HEK293T (cell line): ENCODE data around the gene DNASE2B.

Experiments used
- ARNT ChIP-seq: fragments of 450-650 bp; IDR thresholded peaks from 2 replicates; pipeline ENCODE4 v1.6.1; 2017; ENCODE audit warnings: mild to moderate bottlenecking
- BHLHE40 ChIP-seq: fragments of 450-650 bp; IDR thresholded peaks from 2 replicates; pipeline ENCODE4 v1.6.1; 2016; ENCODE audit warnings: mild to moderate bottlenecking, moderate library complexity, borderline replicate concordance
- ELF4 ChIP-seq: fragments of 450-650 bp; IDR thresholded peaks from 2 replicates; pipeline ENCODE4 v1.6.1; 2017; ENCODE audit warnings: antibody characterized with exemption
- FOXK2 ChIP-seq: fragments of 450-650 bp; IDR thresholded peaks from 2 replicates; pipeline ENCODE4 v1.6.1; 2016; ENCODE audit warnings: mild to moderate bottlenecking
- FOXM1 ChIP-seq: fragments of 450-650 bp; IDR thresholded peaks from 2 replicates; pipeline ENCODE4 v1.6.1; 2017; ENCODE audit warnings: mild to moderate bottlenecking, borderline replicate concordance
- HDGF ChIP-seq: fragments of 450-650 bp; IDR thresholded peaks from 2 replicates; pipeline ENCODE4 v1.6.1; 2017; ENCODE audit warnings: antibody characterized with exemption, borderline replicate concordance
- L3MBTL2 ChIP-seq: fragments of 450-650 bp; conservative IDR thresholded peaks from 2 replicates; pipeline ENCODE4 v1.6.1; 2016; ENCODE audit warnings: mild to moderate bottlenecking
- LEF1 ChIP-seq: fragments of 450-650 bp; IDR thresholded peaks from 2 replicates; pipeline ENCODE4 v1.6.1; 2017; ENCODE audit warnings: mild to moderate bottlenecking, borderline replicate concordance
- NFRKB ChIP-seq: fragments of 450-650 bp; IDR thresholded peaks from 2 replicates; pipeline ENCODE4 v1.6.1; 2016; ENCODE audit warnings: mild to moderate bottlenecking, moderate library complexity
- SUZ12 ChIP-seq: fragments of 450-650 bp; IDR thresholded peaks from 2 replicates; pipeline ENCODE4 v1.6.1; 2016; ENCODE audit warnings: mild to moderate bottlenecking
- ZNF384 ChIP-seq: fragments of 450-650 bp; IDR thresholded peaks from 2 replicates; pipeline ENCODE4 v1.6.1; 2016
- TF ChIP-seq, protein P1 (sequence below): fragments of 450-650 bp; IDR thresholded peaks from 2 replicates; pipeline ENCODE4 v1.6.1; 2016

DNA sequence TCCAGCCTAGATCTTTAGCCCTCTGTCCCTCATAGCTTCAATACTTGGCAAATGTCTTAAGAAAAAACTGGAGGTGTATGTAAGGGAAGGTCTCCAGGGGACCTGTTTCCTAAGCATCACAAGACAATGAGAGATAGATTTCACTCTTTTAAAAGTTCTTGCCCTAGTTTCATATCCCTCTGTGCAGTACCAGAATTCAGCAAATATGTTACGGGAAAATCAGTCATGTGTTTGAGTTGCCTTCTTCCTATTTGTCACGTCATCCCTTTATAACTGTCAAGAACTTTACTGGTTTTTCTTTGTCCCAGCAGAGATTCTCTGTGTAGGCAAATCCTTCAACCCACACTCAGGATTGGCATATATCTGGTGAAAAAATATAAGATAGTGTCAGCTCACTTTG lies 32.3 kb downstream of the DNASE2B start:
- TF ChIP-seq BHLHE40 (no peak), FOXM1 (no peak), LEF1 (no peak), L3MBTL2 (no peak), SUZ12 (no peak), NFRKB (no peak), ARNT (no peak), FOXK2 (no peak), ZNF384 (no peak), ELF4 (no peak), HDGF (no peak)
- TF ChIP-seq, protein P1, sequence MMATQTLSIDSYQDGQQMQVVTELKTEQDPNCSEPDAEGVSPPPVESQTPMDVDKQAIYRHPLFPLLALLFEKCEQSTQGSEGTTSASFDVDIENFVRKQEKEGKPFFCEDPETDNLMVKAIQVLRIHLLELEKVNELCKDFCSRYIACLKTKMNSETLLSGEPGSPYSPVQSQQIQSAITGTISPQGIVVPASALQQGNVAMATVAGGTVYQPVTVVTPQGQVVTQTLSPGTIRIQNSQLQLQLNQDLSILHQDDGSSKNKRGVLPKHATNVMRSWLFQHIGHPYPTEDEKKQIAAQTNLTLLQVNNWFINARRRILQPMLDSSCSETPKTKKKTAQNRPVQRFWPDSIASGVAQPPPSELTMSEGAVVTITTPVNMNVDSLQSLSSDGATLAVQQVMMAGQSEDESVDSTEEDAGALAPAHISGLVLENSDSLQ, result no peak
